MM.1S (cell line): ENCODE results near the gene FCHSD2.

ENCODE experiments used
- CTCF ChIP-seq: fragments of 300-600 bp; sonication (generic); IDR thresholded peaks from 2 replicates; pipeline ENCODE4 v1.5.1; 2016; ENCODE audit warnings: antibody characterized with exemption, low read length, mixed read lengths
- EZH2 ChIP-seq: fragments of 300-600 bp; sonication (generic); optimal IDR thresholded peaks from 2 replicates; pipeline ENCODE3; 2017; ENCODE audit warnings: low read depth, mild to moderate bottlenecking, antibody characterized with exemption, low read length, mixed read lengths
- EZH2phosphoT487 ChIP-seq: fragments of 300-600 bp; sonication (generic); IDR thresholded peaks from 2 replicates; pipeline ENCODE4 v1.6.1; 2018; ENCODE audit warnings: antibody characterized with exemption, low read length

GRCh38 chr11:72872012-72872411 lies 270.1 kb downstream of the FCHSD2 start:
- TF ChIP-seq EZH2 (no peak), CTCF (no peak), EZH2phosphoT487 (no peak)
